Inflammatory macrophage (primary cell): Measurements from ENCODE around the gene MID1IP1.

Experiments used
- DNase-seq, 2 donors: peaks; one replicate each; pipeline ENCODE4 v3.0.0-alpha.2; 2020 to 2022
- total RNA-seq, 18 experiments: gene quantifications; one replicate each; lab custom pipeline; 2026; ENCODE audit warnings: mixed read lengths in 6 of 18, inconsistent platforms in 2 of 18; lab: John Stamatoyannopoulos, UW

Gene MID1IP1
- total RNA-seq = 12.9 to 180 (median 77.3) reads per million in 18 experiments

- peak; percentile 91 to 92 for DNase-seq
Measured at GRCh38 chrX:38800981-38801845, at the start of gene MID1IP1. TSS of gene MID1IP1 (plus strand) at chrX:38801459. CDS start at chrX:38804947, 3,488 bp downstream.

GRCh38 chrX:38754102-38754790 is 47.0 kb upstream of the MID1IP1 start:
- peak; percentile 47 to 55 for DNase-seq

- no peak for DNase-seq
Measured at GRCh38 chrX:38754818-38755718, 46.2 kb upstream of the MID1IP1 start.

- DNase-seq = no peak
Measured at GRCh38 chrX:38760883-38761282, 40.4 kb upstream of the MID1IP1 start.

- DNase-seq = peak; percentile 34 to 42
Measured at GRCh38 chrX:38768079-38768478, 33.2 kb upstream of the MID1IP1 start.

GRCh38 chrX:38770152-38770551 is 31.1 kb upstream of the MID1IP1 start:
- DNase-seq = no peak

GRCh38 chrX:38774249-38774648 is 27.0 kb upstream of the MID1IP1 start:
- DNase-seq = no peak

- no peak for DNase-seq
Measured at GRCh38 chrX:38796946-38797345, 4.3 kb upstream of the MID1IP1 start.

GRCh38 chrX:38798956-38799355 is 2.3 kb upstream of the MID1IP1 start:
- DNase-seq = peak in 1 of 2 donors; percentile 10

- DNase-seq = no peak
Measured at GRCh38 chrX:38799995-38800580, 1.2 kb upstream of the MID1IP1 start.

- DNase-seq = no peak
Measured at GRCh38 chrX:38803243-38803587, 2.0 kb downstream of the MID1IP1 start.

GRCh38 chrX:38803588-38804431 is 2.6 kb downstream of the MID1IP1 start:
- peak; percentile 82 to 89 for DNase-seq

GRCh38 chrX:38804432-38804681 is 3.1 kb downstream of the MID1IP1 start:
- DNase-seq = no peak

- DNase-seq = peak; percentile 18 to 40
Measured at GRCh38 chrX:38804682-38805431, 3.6 kb downstream of the MID1IP1 start.

- DNase-seq = peak; percentile 80 to 81
Measured at GRCh38 chrX:38805432-38806389, 4.5 kb downstream of the MID1IP1 start.

- DNase-seq = peak in 1 of 2 donors; percentile 23
Measured at GRCh38 chrX:38806875-38807621, 5.8 kb downstream of the MID1IP1 start.

GRCh38 chrX:38807873-38808272 is 6.6 kb downstream of the MID1IP1 start:
- DNase-seq = no peak

- no peak for DNase-seq
Measured at GRCh38 chrX:38811515-38812243, 10.4 kb downstream of the MID1IP1 start.
